ENCODE results near the gene TMC8. TPM values are rescaled to one million over a fixed set of nuclear protein-coding genes. Genes with fewer than 3 reads are reported as not detected.

Gene TMC8
- total and polyA plus RNA-seq, 2 of the 8 experiments (the other 6 are each of a cell fraction or from before 2014, with no cell fraction given): 1.00 to 2.8 TPM

DNA sequence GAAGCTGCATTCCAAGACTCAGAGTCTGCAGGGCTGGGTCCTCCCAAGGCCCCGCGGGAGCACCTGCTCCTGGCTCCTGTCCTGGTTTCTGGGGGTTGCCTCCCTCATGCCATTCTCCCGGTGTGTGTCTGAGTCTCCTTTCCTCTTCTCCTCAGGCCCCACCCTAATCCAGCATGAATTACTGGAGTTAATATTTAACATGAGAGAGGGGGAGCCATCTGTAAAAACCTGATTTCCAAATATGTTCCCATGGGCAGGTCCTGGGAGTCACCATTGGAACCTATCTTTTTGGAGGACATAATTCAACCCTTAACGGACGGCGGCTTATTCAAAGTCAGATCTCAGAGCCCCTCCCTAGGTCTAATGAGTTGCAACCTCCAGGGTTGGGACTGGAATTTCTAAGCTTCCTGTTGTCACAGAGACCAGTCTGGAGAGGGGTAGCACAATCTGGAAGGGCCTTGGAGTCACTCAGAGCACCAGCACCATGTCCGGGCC is 21.0 kb downstream of the TMC8 start:
- H4K8ac ChIP-seq (ENCODE audit: extremely low read depth, insufficient read depth, low read length): no peak overlapping the region
- TF ChIP-seq POLR2AphosphoS5 (IDR thresholded peaks at IDR 0.05; ENCODE audit: low read depth, low read length) (no peak), CREB1 (IDR thresholded peaks at IDR 0.05) (no peak), RXRA (IDR thresholded peaks at IDR 0.05; ENCODE audit: insufficient read depth, low read depth, low read length) (no peak), BCL11A (IDR thresholded peaks at IDR 0.05; ENCODE audit: low read depth in 2 of 2, low read length in 2 of 2) (no peak), CTBP2 (IDR thresholded peaks at IDR 0.05; ENCODE audit: borderline replicate concordance, insufficient read depth, insufficient read length, low read length) (no peak), YY1 (IDR thresholded peaks at IDR 0.05; ENCODE audit: low read depth, low read length) (no peak), EP300 (IDR thresholded peaks at IDR 0.05; ENCODE audit: borderline replicate concordance in 1 of 2, low read depth in 2 of 2, low read length in 2 of 2) (no peak), CEBPB (IDR thresholded peaks at IDR 0.05; ENCODE audit: low read depth, low read length) (no peak), MAFK (IDR thresholded peaks at IDR 0.05; ENCODE audit: low read depth, low read length) (no peak)
- no peak overlapping the region for H3K4me3 ChIP-seq (ENCODE audit: extremely low read depth in 1 of 4, insufficient read depth in 2 of 4, low read depth in 3 of 4, low read length in 4 of 4)
- no peaks in the 10 kb centered on the region for H3K23me2 ChIP-seq (ENCODE audit: low read depth, low read length)
- H2BK15ac ChIP-seq (ENCODE audit: low read length): no peak overlapping the region
- no peak overlapping the region for H3K27ac ChIP-seq (ENCODE audit: low read depth, low read length)
- H3K56ac ChIP-seq (replicated peaks; ENCODE audit: insufficient read length, low read depth, low read length): no peak overlapping the region
- no peaks in the 10 kb centered on the region for H3K36me3 ChIP-seq (ENCODE audit: control insufficient read depth in 2 of 4, insufficient read depth in 4 of 4, low read length in 3 of 4)
- no peak overlapping the region for H4K5ac ChIP-seq (ENCODE audit: insufficient read length, low read depth, low read length)
- no peaks in the 10 kb centered on the region for H3K79me1 ChIP-seq (ENCODE audit: low read depth, low read length)
- no peak overlapping the region for H2BK120ac ChIP-seq (replicated peaks; ENCODE audit: low read depth, low read length)
- H3K9me3 ChIP-seq (ENCODE audit: insufficient read depth in 2 of 2, low read depth in 1 of 2, low read length in 1 of 2): no peaks in the 10 kb centered on the region
- H2AFZ ChIP-seq (ENCODE audit: low read length): no peak overlapping the region
- 91% methylated on average over 6 of the region's 7 CpGs; no CpG with 5 or more reads in 1 of the 2 experiments for WGBS, 2 experiments (ENCODE audit: extremely low coverage in 1 of 2, insufficient coverage in 1 of 2, insufficient read length in 1 of 2, insufficient replicate concordance in 2 of 2, low coverage in 1 of 2, low lambda C conversion rate in 2 of 2, missing lambda C conversion rate in 1 of 2)
- no peak overlapping the region for H2AK5ac ChIP-seq (ENCODE audit: low read depth, low read length)
- no peaks in the 10 kb centered on the region for H3K79me2 ChIP-seq (ENCODE audit: control insufficient read depth in 1 of 2, insufficient read depth in 2 of 2, low read length in 2 of 2)
- no peak overlapping the region for H4K91ac ChIP-seq (replicated peaks; ENCODE audit: insufficient read length, low read length)
- H3K23ac ChIP-seq (ENCODE audit: insufficient read length): no peak overlapping the region
- no peak overlapping the region for H3K4me2 ChIP-seq (ENCODE audit: insufficient read depth in 1 of 2, low read depth in 2 of 2, low read length in 2 of 2)
- DNase-seq (ENCODE audit: low read depth in 1 of 2, low spot score in 2 of 2) (no peak), FAIRE-seq (no peak)
- no peak overlapping the region for H2BK12ac ChIP-seq (ENCODE audit: low read depth, low read length)
- no peaks in the 10 kb centered on the region for H3K27me3 ChIP-seq (replicated peaks in 1 of 4; ENCODE audit: control insufficient read depth in 3 of 4, extremely low read depth in 1 of 4, insufficient read depth in 3 of 4, low read length in 3 of 4)
- H3K4ac ChIP-seq (replicated peaks; ENCODE audit: insufficient read length, low read depth, low read length): no peak overlapping the region
- no peaks in the 10 kb centered on the region for H4K20me1 ChIP-seq (replicated peaks in 1 of 2; ENCODE audit: control insufficient read depth in 1 of 2, insufficient read depth in 2 of 2, low read length in 2 of 2)
- no peak overlapping the region for H3K18ac ChIP-seq (ENCODE audit: extremely low read depth, low read length)
- no peak overlapping the region for H2BK20ac ChIP-seq (ENCODE audit: low read length)
- CTCF ChIA-PET (ENCODE audit: partially characterized antibody): interaction anchor here (0.5 to 2.4 kb wide), 5 partner anchors 8 to 285 kb away, joined by 3 to 9 read pairs (median 4); no protein-coding TSS in a partner anchor
- H3K9ac ChIP-seq (replicated peaks in 1 of 4; ENCODE audit: extremely low read depth in 1 of 4, low read depth in 3 of 4, low read length in 3 of 4): no peak overlapping the region
- H3K14ac ChIP-seq (ENCODE audit: insufficient read length): no peak overlapping the region
- H2BK5ac ChIP-seq (ENCODE audit: low read depth, low read length): no peak overlapping the region; the same call in 1 of the 2 replicates
- no peaks in the 10 kb centered on the region; a peak in 2 of 7 replicates for H3K4me1 ChIP-seq (replicated peaks in 1 of 4; ENCODE audit: control insufficient read depth in 3 of 4, insufficient read depth in 4 of 4, low read length in 3 of 4)
- POLR2A ChIA-PET (ENCODE audit: partially characterized antibody): interaction anchor here (0.9 to 1.1 kb wide), 3 partner anchors 13 to 34 kb away, joined by 3 to 4 read pairs (median 3); no protein-coding TSS in a partner anchor

Data from H1 (cell line).